Measurements from ENCODE around the gene ATXN2L. TPM values are rescaled to one million over a fixed set of nuclear protein-coding genes. Genes with fewer than 3 reads are reported as not detected.
"Not testable (repeated sequence)": the region's sequence is repeated elsewhere in the genome, so short reads cannot be mapped to it uniquely, and the experiment has no call there.

The ATXN2L gene
- total RNA-seq, 1 donor from 2014 or later = 210 TPM

DNA sequence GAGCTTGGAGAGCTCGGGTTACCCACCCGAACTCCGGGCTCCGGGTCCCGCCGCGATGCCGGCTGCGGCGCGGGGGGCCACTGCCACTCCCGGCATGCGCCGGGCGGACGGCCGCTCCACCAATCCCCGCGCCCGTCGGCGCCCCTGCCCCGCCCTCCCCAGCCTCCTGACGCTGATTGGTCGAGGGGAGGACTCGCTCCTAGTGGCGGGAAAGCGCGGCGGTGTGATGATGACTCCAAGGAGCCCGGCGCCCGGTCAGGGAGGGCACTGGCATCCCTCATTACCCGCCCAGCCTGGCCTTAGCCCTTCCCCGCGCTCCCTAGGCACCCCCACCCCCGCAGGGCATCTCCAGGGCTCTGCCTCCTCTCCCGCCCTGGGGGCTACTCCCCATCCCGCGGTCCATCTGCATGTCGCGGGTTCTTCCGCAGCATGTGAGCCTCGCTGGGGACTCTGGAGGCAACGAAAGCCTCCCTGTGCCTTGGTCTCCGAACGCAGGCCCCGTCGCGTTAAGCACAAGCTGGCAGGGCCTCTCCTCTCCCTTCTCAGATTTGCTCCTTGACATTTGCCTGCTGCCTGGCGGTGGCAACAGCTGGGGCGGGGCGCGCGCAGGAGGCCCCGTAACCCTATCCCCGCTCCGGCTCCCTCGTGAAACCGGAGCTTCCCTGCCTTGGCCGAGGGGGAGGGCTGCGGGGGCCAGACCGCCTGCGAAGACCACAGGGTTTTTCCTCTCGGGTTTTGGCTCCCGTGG, 57.2 kb downstream of the ATXN2L start:
- Mint-ChIP-seq H3K4me3 (ENCODE audit: unreplicated experiment) (peak overlapping the region; percentile 82), H3K27ac (ENCODE audit: unreplicated experiment) (peak overlapping the region; percentile 65), H3K9me3 (ENCODE audit: unreplicated experiment) (no peaks in the 10 kb centered on the region), H3K4me1 (ENCODE audit: unreplicated experiment) (peaks cover 14% of the 10 kb centered on the region), H3K27me3 (ENCODE audit: unreplicated experiment) (no peaks in the 10 kb centered on the region), H3K36me3 (ENCODE audit: unreplicated experiment) (no peaks in the 10 kb centered on the region)
- DNase-seq (ENCODE audit: extremely low spot score, unreplicated experiment) = peak; percentile 94
- TF ChIP-seq, protein P1, sequence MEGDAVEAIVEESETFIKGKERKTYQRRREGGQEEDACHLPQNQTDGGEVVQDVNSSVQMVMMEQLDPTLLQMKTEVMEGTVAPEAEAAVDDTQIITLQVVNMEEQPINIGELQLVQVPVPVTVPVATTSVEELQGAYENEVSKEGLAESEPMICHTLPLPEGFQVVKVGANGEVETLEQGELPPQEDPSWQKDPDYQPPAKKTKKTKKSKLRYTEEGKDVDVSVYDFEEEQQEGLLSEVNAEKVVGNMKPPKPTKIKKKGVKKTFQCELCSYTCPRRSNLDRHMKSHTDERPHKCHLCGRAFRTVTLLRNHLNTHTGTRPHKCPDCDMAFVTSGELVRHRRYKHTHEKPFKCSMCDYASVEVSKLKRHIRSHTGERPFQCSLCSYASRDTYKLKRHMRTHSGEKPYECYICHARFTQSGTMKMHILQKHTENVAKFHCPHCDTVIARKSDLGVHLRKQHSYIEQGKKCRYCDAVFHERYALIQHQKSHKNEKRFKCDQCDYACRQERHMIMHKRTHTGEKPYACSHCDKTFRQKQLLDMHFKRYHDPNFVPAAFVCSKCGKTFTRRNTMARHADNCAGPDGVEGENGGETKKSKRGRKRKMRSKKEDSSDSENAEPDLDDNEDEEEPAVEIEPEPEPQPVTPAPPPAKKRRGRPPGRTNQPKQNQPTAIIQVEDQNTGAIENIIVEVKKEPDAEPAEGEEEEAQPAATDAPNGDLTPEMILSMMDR (IDR thresholded peaks at IDR 0.05) = peak; percentile 14

DNA sequence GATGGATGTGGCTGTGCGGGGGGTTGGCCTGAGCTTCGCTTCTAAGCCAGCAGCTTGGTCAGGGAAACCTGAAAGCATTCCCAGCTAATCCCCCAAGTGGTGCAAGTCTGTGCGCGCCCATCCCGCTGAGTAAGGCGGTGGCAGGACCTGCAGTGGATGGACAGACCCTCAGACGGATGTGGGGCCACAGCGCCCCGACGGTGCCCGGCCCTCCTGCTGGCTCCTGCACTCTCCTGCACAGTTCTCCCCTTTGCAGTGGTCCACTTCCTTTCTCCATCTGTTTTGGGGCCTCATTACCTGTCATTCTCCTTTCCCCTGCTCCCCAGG, 57.8 kb downstream of the ATXN2L start:
- Mint-ChIP-seq H3K36me3 (ENCODE audit: unreplicated experiment) (no peaks in the 10 kb centered on the region), H3K9me3 (ENCODE audit: unreplicated experiment) (no peaks in the 10 kb centered on the region), H3K27ac (ENCODE audit: unreplicated experiment) (no peak overlapping the region), H3K4me1 (ENCODE audit: unreplicated experiment) (peaks cover 14% of the 10 kb centered on the region), H3K4me3 (ENCODE audit: unreplicated experiment) (peak overlapping the region; percentile 69), H3K27me3 (ENCODE audit: unreplicated experiment) (no peaks in the 10 kb centered on the region)
- TF ChIP-seq, protein P1 (IDR thresholded peaks at IDR 0.05) = no peak
- no peak for DNase-seq (ENCODE audit: extremely low spot score, unreplicated experiment)

DNA sequence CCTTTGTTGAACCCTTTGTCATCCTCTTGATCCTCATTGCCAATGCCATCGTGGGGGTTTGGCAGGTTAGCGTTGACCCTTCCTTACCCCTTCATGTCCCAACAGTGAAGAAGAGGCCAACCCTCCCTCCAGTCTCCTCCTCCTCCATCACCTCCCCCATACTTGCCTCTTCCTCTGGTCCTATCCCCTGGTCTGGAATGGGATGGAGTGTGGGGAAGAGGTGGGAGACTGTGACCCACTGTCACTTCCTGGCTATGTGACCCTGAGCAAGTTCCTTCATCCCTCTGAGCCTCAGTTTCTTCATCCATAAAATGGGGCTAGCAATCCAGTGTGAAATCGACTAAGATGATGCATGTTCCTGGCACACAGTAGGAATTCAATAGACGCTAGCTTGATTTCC, 58.2 kb downstream of the ATXN2L start:
- H3K4me1 Mint-ChIP-seq (ENCODE audit: unreplicated experiment) = peaks cover 13% of the 10 kb centered on the region
- H3K27ac Mint-ChIP-seq (ENCODE audit: unreplicated experiment) = no peak overlapping the region
- DNase-seq (ENCODE audit: extremely low spot score, unreplicated experiment) = no peak
- peak overlapping the region; percentile 69 for H3K4me3 Mint-ChIP-seq (ENCODE audit: unreplicated experiment)
- H3K9me3 Mint-ChIP-seq (ENCODE audit: unreplicated experiment) = no peaks in the 10 kb centered on the region
- H3K36me3 Mint-ChIP-seq (ENCODE audit: unreplicated experiment) = no peaks in the 10 kb centered on the region
- H3K27me3 Mint-ChIP-seq (ENCODE audit: unreplicated experiment) = no peaks in the 10 kb centered on the region
- TF ChIP-seq, protein P1 (IDR thresholded peaks at IDR 0.05) = no peak

DNA sequence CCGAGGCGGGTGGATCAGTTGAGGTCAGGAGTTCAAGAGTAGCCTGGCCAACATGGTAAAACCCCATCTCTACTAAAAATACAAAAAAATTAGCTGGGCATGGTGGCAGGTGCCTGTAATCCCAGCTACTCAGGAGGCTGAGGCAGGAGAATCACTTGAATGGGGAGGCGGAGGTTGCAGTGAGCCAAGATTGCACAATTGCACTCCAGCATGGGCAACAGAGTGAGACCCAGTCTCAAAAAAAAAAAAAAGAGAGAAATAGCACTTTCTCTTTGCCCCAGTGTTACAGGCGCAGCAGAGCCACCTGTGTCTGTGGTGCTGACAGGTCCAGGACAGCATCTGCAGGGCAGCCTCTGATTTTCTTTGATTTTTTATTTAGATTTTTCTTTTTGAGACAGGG, 58.8 kb downstream of the ATXN2L start:
- not testable (repeated sequence) for H3K27me3 Mint-ChIP-seq (ENCODE audit: unreplicated experiment); DNase-seq (ENCODE audit: extremely low spot score, unreplicated experiment); H3K9me3 Mint-ChIP-seq (ENCODE audit: unreplicated experiment); H3K27ac Mint-ChIP-seq (ENCODE audit: unreplicated experiment); H3K4me3 Mint-ChIP-seq (ENCODE audit: unreplicated experiment); H3K36me3 Mint-ChIP-seq (ENCODE audit: unreplicated experiment)
- H3K4me1 Mint-ChIP-seq (ENCODE audit: unreplicated experiment) = peaks cover 11% of the 10 kb centered on the region

DNA sequence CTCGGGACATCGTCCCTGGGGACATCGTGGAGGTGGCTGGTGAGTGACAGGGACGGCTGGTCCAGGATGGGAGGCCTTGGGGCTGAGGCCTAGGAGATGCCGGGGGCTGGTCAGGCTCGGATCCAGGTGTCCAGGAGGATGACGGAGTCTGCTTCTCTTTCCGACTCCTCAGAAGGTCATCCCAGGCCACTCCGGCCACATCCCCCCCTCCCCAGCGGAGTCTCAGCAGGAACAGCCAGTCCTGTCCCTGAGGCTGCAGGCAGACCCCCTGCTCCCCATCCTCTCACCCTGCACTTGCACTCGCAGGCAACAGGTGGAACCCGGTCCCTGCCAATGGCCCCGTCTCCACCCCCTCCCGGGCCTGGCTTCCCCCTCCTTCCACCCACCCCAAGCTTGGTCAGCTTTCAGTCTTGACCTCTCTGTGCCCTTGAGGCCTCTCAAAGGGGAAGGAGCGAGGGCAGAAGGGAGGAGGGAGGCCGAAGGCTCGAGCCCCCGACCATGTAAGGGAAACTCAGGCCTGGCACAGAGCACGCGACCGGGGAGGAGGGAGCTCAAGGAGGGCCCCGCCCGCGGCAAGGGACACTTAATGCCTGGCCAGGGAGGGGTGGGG, 59.9 kb downstream of the ATXN2L start:
- Mint-ChIP-seq H3K9me3 (ENCODE audit: unreplicated experiment) (no peaks in the 10 kb centered on the region), H3K27me3 (ENCODE audit: unreplicated experiment) (no peaks in the 10 kb centered on the region), H3K4me1 (ENCODE audit: unreplicated experiment) (peaks cover 11% of the 10 kb centered on the region), H3K4me3 (ENCODE audit: unreplicated experiment) (no peak overlapping the region), H3K27ac (ENCODE audit: unreplicated experiment) (no peak overlapping the region), H3K36me3 (ENCODE audit: unreplicated experiment) (no peaks in the 10 kb centered on the region)
- DNase-seq (ENCODE audit: extremely low spot score, unreplicated experiment) = no peak
- TF ChIP-seq, protein P1 (IDR thresholded peaks at IDR 0.05) = no peak

Data from osteocyte (in vitro differentiated cells).